HG03064 (cell line): ENCODE results near the gene GADL1.

ENCODE experiments used
- ATAC-seq: cut with Tn5 transposase; IDR thresholded peaks from one replicate; pipeline ENCODE4 v1.9.1; 2021; ENCODE audit warnings: low read depth; ENCODE audit not compliant: unreplicated experiment

Gene GADL1, protein sequence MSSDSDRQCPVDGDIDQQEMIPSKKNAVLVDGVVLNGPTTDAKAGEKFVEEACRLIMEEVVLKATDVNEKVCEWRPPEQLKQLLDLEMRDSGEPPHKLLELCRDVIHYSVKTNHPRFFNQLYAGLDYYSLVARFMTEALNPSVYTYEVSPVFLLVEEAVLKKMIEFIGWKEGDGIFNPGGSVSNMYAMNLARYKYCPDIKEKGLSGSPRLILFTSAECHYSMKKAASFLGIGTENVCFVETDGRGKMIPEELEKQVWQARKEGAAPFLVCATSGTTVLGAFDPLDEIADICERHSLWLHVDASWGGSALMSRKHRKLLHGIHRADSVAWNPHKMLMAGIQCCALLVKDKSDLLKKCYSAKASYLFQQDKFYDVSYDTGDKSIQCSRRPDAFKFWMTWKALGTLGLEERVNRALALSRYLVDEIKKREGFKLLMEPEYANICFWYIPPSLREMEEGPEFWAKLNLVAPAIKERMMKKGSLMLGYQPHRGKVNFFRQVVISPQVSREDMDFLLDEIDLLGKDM

DNA sequence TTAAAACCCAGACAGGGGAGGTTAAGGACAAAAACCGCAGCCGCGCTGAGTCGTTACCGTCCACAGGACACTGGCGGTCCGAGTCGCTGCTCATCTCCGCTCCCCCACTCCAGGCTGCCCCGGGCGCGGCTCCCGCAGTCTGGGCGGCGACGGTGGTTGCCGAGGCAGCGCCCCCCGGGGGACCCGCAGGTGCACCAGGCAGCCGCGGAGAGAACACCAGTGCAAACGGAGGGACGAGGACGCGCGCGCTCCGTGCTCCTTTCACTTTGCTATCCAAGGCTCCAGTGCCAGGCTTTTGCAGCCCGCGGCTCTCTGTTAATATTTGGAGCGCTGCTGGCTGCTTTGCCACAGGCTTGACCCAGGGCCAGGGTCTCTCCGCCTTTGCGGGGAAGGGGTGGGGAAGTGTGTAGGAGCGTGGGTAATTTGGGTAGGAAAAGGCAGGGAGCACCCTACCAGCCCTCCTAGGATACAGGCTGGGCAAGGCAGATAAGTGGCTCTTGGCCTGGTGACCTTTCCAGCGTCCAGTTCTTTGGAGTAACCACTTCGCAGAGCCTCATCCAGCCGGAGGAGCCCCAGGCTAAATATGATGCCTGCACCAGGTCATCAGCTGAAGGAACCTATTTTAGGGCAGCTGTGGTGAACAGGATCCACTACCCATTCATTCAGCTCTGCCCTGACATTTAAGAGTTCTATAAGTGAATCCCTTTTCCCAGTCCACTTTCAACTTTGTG lies at the start of gene GADL1:
Gene GADL1, minus strand, starts transcription at position 141 of the 731 bp plus-strand sequence. Its CDS starts 47 bp downstream, at position 94.
- ATAC-seq = no peak

DNA sequence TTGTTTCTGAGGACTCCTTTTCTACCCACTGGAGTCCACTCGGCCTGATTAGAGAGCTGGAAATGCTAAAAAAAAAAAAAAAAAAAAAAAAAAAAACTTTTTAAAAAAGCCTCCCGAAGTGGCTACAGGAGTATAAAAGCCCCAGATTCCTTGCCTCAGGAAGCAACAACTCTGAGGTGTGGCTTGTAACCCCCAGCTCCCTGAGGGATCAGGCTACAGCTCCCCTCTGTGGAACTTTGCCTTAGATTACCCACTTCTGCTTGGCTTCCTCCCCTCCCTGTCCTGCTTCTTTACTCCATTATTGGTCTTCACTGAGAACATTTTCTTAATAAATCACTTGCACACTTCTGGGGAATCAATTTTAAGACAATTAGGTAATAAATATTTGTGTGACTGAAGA lies 49.7 kb upstream of the GADL1 start:
- ATAC-seq = no peak

DNA sequence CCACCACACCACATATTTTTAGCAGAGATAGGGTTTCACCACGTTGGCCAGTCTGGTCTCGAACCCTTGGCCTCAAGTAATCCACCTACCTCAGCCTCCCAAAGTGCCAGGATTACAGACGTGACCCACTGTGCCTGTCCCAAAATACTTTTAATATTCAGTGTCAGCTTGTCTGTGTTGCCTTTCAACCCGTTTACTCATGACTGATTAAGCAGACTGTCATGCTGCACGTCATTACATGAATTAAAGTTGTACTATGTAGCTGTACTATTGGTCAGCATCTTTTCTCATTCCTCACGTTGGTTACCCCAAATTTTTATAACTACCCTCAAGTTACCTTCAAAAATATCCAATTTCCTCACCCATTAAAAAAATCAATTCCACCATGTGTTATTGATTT lies 48.7 kb upstream of the GADL1 start:
- no peak for ATAC-seq

DNA sequence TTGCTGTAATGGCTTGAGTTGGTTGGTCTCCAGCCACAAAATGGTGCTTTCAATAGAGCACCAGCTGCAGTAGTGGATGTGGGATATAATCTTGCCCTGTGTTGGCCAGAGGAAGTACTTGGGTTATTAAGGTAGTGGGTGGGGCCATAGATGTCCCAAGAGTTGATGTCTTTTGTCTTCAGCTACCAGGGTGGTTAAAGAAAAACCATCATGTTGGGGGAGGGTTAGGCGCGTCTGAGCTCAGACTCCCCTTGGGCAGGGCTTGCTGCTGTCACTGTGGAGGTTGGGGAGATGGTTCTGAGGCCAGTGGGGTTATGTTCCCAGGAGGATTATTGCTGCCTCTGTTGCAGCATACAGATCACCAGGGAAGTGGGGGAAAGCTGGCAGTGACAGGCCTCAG lies 46.9 kb upstream of the GADL1 start:
- ATAC-seq = no peak

DNA sequence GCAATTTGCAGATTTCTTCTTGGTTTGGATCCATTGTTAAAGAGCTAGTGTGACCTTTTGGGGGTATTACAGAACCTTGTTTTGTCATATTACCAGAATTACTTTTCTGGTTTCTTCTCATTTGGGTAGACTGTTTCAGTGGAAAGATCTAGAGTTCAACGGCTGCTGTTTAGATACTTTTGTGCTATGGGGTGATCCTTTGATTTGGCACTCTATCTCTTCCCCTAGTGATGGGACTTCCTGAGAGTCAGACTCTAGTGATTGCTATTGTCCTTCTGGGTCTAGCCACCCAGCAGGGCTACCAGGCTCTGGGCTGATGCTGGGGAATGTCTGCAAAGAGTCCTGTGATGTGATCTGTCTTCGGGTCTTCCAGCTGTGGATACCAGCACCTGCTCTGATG lies 46.3 kb upstream of the GADL1 start:
- no peak for ATAC-seq

DNA sequence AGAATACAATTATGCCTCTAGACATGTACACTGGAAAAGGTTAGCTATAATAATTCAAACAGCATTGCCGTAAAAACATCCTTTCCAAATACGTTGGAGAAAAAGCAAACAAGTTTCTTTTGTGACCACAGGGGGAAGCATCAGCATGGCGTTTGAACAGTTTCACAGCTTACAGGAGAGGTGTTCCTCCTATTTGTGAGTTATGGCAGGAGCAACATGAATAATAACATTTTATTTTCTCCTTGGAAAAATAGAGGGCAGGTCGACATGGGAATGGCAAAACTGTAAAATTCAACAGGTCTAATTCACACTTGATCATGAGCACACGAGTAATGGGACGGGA lies 39.7 kb upstream of the GADL1 start:
- no peak for ATAC-seq

DNA sequence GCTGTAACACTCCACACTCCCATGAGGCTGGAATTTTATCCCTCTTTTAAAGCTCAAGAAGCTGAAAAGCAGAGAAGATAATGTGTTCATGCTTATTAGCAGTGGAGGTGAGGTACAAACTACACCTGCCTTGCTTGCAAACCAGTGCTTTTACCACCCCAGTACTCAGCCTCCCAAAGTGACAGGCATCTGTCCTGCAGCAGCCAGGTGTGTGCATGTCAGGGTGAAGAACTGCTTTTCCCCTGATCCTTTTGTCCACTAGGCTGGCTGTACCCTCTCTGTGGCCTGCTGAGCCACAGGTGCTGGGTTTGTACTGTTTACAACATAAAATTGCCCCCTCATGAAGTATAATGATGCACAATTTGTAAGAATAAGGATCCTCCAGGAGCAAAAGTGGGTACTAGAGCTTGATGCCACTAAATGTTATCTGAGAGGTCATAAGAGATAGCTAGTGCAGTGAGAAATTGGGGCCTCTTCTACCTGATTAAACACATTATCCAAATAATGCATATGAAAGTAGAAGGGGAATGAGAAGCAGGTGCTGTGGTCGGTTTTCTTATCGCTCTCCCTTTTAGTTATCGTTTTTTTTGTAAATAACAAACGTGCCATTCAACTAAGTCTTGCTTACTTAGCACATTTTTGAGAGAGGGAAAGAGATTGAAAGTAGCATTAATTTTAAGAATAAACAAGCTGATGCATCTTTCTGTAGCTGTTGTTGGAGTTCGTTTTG lies 39.2 kb upstream of the GADL1 start:
- no peak for ATAC-seq

DNA sequence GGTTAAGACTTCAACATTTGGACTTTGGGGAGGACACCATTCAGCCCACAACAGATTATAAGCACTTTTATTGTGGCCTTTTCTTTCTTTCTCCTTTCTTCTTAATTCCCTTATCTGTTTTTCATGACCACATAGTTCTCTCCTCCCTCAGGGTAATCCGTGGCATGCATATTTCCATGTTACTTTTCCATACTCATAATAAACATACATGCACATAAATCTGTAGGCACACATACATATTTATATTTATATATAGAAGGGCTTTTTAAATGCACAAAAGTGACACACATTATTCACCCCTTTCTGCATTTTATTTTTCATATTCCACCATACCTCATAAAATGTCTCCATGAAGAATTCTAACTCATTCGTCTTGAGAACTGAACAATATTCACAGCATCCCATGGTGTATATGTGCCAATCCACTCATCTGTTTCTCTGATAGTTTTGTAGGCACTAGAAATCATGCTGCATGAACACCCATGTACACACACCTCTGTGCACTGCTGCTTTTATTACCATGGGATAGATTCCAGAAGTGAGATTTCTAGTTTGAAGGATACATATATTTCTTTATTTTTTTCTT lies 38.1 kb upstream of the GADL1 start:
- no peak for ATAC-seq

DNA sequence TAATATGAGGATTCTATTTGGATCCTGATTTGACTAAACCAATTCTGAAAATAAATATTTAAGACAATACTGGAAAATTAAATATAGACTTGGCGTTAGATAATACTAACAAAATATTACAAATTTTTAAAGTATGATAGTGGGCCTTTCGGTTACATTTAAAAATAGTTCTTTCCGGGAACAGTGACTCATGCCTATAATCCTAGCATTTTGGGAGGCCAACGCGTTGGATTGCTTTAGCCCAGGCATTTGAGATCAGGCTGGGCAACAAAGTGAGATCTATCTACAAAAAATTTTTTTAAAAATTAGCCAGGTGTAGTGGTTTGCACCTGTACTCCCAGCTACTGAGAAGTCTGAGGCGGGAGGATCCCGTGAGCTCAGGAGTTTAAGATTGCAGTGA lies 30.3 kb upstream of the GADL1 start:
- no peak for ATAC-seq

DNA sequence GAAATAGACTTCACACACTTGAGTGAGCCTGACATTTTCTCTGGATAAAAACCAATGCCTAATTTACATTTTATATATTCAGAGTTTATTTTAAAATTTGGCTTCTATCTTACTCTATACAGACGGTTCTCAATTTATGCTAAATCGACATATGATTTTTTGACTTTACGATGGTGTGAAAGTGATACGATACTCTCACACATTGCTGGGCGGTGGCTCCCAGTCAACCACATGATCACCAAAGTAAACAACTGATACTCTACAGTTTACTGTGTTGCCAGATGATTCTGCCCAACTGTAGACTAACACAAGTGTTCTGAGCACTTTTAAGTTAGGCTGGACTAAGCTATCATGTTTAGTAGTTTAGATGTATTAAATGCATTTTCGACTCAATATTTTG lies 25.1 kb upstream of the GADL1 start:
- ATAC-seq = no peak

DNA sequence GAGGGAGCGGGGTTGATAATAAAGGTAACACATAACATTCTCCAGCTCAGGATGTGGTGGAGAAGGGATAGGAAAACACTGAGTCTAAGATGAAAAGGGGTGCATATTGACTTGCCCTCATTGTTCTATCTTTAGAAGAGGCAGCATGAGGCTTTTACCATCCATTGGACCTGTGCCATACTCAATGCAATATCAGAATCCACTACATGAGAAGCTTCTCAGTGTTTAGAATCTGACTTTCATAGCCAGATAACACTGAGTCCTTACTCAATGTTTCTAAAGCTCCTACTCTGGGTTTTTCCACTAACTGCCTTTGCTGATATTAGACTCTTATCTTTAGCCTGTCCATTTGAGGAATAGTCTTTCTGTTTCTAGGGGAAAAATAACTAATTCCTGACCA lies 24.3 kb upstream of the GADL1 start:
- ATAC-seq = no peak

DNA sequence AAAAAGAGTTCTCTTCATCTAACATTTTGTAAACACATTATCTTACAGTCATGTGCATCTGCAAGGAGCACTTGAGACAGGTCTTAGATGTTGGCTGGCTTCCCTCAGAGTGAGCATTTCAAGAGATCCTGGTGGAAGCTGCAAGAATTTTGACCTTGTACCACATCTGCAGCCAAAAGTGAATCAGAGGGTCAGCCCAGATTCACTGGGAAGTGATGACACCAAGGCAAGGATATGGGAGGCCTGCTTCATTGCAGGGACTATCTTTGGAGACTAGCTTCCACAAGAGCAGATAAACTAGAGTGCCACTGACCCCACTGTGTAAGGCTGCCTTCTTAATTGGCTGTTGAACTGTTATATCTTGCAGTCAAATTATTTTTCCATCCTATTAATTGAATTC lies 21.3 kb upstream of the GADL1 start:
- no peak for ATAC-seq

DNA sequence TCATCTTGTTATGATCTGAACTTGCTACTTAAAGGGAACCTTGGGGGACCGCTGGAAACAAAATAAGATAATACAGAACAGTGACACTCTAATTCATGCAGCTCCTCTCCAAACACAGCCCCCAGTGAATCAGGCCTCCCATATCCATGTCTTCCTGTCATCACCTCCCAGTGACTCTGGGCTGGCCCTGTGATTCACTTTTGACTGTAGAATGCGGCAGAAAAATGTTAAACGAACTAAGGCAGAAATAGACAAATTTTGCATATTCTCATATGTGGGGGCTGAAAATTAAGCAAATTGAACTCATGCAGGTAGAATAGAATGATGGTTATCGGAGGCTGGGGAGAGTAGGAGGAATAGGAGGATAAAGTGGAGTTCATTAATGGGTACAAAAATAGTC lies 20.2 kb upstream of the GADL1 start:
- ATAC-seq = no peak

DNA sequence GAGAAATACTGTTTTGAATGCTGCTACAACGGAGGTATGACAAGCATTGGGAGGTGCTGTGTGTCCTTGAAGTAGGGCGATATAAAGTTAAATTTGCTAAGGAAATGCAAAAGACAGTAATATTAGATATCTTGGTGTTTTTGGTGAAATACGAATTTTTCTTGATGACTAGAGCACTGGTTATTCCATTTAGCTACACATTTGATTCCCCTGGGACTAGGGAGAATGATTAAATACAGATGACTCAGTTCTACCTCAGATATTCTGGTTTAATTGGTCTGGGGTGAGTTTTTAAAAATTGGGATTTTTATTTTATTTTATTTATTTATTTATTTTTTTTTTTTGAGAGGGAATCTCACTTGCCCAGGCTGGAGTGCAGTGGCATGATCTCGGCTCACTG lies 18.7 kb upstream of the GADL1 start:
- no peak for ATAC-seq

DNA sequence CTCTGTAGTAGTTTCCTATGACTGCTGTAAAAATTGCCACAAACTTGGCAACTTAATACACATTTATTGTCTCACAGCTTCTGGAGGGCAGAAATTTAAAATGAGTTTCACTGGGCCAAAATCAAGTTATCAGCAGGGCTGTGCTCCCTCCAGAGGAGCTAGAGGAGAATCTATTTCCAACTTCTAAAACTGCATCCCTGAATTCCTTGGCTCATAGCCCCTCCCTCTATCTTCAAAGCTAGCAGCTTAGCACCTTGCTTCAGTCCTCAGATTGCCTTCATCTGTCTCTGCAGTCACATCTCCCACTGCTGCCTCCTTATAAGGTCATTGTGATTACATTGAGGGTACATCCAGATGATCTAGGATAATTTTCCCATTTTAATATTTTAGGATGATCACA lies 17.8 kb upstream of the GADL1 start:
- ATAC-seq = no peak

DNA sequence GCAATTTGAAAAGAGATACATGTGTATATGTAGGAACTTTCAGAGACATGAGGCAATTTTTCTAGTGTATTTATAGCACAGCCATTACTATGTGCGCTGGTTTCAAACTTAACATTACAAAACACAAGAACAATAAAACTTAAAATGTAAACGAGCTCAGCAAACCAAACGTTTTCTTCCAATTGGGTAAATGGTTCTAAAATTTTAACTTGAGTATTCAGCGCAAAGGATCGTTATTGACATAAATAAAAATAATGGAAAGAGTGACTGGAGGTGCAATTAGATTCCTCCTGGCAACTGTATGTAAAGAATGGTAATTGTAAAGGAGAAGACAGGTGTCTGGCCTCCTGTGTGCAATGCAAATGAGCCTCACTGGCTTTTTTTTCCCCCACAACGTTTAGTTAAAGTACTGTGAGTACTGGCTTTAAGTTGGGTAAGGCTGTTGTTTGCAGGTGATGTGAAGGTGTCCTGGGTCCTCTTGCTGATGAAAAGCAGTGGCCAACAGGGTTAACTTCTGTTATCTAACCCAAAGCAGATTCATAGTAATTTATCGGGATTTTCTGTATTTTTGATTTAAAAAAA lies 14.1 kb upstream of the GADL1 start:
- no peak for ATAC-seq

DNA sequence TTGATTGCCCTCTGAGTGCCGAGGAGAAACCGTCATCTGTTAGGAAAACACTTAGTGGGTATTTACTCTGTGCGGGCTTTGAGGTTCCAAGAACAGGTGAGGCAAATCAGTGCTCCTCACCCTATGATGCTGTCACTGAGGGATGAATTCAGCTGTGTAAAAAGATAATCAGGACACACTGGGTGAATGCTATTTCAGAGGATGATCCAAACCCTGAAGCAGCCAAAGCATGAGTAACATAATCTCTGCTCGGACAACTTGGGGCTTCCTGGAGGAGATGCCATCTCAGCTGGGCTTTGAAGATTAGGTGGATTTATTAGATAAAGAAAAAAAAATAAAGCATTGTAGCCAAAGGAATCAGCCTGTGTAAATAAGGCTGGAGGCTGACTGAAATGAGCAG lies 10.5 kb upstream of the GADL1 start:
- ATAC-seq = no peak

DNA sequence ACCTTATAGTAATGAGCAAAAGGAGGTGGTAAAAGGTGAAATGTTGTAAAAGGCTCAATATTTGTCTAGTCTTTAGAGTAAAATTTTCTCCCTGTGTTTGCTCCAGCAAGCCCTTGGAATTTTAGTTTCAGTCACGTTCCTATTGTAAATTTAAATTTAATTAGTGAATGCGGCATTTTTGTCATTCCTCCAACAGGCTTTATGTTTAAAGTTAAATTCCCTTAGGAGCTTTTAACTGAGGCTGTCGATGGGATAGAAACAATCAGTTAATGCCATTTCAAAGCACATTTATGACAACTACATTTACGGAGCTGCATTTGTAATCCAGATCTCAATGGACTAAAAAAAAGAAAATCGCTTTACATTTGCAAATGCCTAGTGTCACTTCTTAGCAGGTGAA lies 868 bp upstream of the GADL1 start:
- no peak for ATAC-seq

DNA sequence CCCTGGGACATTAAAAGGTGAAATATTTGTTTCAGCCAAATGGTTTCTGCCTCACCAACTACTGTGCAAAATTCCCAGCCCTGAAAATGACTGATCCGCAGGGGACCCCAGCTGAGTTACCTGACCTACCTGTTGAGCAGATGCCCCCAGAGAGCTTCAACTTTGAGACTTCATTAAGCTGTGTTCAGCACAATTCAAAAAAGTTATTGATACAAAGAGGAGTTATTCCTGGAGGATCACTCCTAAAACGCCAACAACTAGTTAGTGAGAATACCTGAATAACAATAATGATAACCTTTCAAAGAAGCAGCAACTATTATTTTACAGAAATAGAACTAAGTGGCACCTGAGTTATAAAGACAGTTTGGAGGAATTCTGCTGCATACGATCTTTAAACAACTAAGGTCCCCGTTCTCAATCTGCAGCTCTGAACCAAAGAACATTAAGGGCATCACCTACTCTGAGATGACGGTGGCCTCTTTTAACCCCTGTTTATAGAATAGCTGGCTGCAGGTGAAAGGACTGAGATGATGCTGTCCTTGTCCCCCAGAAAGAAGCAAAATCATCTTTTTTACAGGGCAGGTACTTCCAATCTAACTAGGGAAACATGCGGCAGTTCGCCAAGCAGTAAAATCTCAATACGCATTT lies 659 bp downstream of the GADL1 start:
- ATAC-seq = no peak

DNA sequence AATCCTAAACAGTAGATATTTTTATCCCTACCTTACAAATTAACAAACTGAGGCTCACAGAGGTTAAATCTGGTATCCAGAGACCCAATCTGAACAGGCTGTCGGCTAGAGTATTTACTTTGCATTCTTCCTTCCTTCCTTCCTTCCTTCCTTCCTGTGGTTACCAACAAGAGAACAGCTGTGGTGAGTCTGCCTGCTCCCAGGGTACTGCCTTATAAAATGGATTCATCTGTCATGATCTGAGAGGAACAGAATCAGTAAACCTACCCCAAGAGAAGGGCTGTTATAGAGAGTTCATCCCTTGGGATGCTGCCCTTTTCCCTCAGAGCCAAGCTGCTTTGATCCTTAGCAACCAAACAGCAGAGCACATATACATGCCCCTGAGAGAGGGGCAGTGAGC lies 3.6 kb downstream of the GADL1 start:
- ATAC-seq = no peak
